HG03342 (cell line): ENCODE results near the gene RNF222.
"Not testable (repeated sequence)": the region's sequence is repeated elsewhere in the genome, so short reads cannot be mapped to it uniquely, and the experiment has no call there.

ENCODE experiments used
- ATAC-seq: cut with Tn5 transposase; IDR thresholded peaks from one replicate; pipeline ENCODE4 v1.9.1; 2021; ENCODE audit warnings: mild to moderate bottlenecking, moderate library complexity; ENCODE audit not compliant: unreplicated experiment

RNF222 gene

GRCh38 chr17:8413328-8413727 lies 15.7 kb upstream of the RNF222 start:
- no peak for ATAC-seq

GRCh38 chr17:8412089-8412488 lies 14.5 kb upstream of the RNF222 start:
- no peak for ATAC-seq

DNA sequence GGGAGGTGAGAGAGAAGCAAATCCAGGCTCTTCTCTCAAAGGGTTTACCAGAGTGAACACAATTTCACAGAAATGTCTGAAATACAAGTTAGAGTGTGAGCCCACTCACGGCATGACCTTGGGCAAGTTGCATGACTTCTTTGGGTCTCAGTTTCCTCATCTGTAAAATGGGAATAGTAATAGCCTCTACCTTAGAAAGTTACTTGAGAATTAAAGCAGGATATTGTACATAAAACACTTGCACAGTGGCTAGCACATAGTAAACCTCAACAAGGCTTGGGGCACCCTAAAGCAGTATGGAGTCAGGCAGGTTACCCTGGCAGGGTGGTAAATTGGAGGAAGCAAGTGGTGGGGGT lies 13.2 kb upstream of the RNF222 start:
- ATAC-seq: no peak

DNA sequence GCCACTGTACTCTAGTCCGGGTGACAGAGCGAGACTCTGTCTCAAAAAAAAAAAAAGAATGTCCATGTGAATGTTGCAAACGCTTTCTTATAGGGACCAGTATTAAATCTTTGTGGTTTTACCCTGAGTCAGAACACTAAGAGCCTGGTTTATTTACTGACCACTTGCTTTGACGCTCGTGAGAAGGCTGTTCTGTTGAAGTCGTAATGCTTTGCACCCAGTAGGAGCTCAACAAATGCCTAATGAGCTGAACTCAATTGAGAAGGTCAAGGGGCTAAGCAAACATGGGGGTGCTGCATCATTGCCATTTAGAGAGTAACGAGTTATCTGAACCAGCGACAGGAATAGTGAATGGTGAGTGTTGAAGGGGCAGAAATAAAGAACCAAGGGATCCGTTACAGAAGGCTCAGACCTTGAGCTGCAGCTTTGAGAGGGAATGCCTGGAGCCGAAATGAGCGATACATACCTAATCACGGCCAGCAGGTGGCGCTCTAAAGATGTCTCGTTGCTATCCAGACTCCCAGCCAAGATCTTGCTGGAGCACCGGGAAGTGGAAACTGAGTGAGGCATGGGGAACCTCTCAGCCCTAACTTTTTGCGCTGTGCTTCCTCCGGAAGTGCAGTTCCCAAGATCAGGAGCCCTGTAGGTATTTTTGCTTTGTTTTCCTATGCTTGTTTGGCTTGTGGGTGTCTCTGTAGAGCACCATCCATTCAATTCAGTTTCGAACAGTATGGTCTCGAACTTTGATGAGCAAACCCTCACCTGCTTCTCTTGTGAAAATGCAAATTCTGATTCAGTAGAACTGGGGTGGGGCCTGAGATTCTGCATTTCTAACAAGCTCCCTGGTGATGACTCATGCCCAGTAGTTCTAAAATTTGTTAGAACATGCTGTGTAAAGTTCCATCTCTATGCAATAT lies 12.6 kb upstream of the RNF222 start:
- ATAC-seq: no peak

DNA sequence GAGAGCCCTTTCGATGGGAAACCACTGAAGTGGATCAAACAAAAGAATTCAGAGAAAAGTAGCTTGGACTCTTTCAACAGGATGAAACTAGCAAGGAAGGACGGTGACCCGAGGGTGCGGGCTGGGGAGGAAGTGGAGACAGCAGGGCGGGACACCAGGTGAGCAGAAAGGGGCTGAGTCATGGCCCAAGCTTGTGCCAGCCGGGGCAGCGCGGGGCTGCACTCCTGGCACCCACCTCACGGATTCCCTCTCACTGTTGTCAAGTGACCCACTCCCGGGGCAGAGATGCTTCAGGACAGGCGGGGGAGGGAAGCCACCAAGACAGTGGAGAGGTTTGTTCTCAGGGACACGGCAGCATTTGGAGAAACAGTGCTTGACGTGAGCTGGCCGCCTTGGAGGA lies 10.7 kb upstream of the RNF222 start:
- no peak for ATAC-seq

DNA sequence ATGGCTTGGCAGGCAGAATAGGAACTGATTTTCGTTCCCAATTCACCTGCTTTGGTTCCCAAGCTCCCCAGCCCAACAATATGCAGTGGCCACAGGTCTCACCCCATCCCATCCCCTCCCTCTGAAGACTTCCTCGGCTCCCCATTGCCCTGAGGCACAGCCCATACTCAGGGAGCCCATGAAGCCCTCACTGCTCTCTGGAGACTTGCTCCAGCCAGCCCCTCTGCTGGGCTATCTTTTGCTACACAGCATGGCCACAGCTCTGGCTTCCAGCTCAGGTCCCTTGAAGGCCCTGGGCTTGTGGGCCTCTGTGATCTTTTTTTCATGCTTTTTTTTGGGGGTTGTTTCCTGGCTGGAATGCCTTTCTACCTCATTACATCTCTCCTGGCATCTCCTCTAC lies 8.5 kb upstream of the RNF222 start:
- ATAC-seq: no peak

GRCh38 chr17:8405499-8406016 lies 7.9 kb upstream of the RNF222 start:
- ATAC-seq: no peak

DNA sequence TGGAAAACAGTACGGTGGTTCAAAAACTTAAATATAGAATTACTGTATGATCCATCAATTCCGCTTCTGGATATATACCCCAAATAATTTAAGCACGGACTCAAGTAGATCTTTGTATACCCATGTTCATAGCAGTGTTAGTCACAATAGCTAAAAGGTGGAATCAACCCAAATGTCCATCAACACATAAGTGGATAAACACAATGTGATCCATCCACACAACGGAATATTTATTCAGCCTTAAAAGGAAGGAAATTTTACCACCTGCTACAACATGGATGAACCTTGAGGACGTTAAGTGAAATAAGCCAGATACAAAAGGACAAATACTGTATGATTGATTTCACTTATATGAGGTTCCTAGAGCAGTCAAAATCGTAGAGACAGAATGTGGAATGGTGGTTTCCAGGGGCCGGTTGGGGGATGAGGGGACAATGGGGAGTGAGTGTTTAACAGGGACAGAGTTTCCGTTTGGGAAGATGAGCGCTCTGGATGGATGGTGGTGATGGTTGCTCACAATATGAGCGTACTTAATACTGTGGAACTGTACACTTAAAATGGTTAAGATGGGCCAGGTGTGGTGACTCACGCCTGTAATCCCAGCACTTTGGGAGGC lies 5.4 kb upstream of the RNF222 start:
- no peak for ATAC-seq

DNA sequence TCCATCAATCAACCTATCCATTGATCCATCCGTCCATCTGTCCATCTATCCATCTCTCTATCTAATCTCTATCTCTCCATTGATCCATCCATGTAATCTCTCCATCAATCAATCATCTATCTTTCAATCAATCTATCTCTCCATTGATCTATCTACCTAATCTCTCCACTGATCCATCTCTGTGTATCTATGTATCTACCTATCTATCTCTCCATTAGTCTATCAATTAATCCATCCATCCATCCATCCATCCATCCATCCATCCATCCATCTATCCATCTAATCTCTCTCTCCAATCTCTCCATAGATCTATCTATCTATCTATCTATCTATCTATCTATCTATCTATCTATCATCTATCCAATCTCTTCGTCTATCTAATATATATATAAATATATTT lies 3.5 kb upstream of the RNF222 start:
- ATAC-seq: no peak

DNA sequence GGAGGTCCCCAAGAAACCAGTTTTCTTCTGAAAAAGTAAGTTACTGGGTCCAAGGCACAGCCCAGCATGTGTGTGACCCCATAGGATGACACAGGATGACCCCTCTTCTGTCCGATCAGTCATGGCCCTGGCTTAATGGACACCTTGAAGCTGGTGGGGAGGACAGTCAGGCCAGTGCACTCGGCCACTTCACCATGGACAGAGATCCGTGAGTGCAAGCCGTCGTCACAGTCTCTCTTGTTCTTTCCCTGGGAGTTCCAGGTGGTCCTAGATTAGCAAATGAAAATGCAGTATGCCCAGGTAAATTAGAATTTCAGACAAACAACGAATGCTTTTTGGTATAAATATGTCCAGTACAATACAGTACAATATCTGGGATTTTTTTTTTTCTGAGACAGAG lies 1.4 kb upstream of the RNF222 start:
- ATAC-seq: no peak

DNA sequence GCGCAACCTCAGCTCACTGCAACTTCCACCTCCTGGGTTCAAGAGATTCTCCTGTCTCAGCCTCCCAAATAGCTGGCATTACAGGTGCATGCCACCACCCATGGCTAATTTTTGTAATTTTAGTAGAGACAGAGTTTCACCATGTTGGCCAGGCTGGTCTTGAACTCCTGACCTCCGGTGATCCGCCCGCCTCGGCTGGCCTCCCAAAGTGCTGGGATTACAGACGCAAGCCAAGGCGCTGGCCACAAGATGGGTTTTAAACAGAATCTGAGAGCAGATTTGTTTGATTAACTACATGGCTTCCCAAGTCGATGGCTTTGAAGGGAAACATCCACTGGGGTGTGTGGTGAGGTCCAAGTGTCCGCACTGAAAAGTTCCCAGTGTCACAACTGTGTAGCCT lies 3.1 kb downstream of the RNF222 start:
- ATAC-seq: not testable (repeated sequence)

GRCh38 chr17:8393470-8394231 lies 4.0 kb downstream of the RNF222 start:
- no peak for ATAC-seq

DNA sequence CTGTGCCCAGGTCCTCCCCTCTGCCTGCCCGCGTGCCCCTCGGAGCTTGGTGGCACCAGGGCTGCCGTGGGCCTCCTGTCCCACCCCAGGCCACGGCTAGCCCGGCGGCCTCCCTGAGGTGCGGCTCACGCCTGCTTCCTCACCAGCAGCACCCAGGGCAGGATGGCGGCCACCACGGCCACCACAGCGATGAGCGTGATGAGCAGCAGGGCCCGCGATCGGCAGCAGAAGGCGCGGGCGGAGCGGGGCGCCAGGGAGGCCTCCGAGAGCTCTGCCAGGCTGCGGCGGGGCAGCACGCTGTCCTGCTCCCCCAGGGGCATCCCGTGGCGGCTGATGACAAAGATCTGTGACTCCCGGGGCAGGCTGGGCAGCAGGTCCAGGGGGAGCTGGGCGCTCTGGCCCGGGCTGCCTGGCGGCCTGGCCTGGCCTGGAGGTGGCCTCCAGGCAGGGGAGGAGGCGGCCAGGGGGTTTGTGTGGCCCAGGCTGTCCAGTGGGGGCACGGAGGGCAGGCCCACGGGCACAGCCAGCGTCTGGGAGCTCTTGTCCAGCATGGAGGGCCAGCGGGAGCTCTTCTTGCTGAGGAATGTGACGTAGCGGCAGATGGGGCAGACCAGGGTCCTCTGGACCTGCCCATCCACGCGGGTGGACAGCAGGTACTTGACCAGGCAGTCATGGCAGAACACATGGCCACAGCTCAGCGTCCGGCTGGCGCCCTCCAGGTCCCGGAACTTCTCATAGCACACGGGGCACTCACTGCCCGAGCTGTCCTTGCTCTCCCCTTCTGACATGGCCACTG lies 4.8 kb downstream of the RNF222 start:
- ATAC-seq: no peak

- no peak for ATAC-seq
Observed at GRCh38 chr17:8392274-8392673, 5.4 kb downstream of the RNF222 start.

- ATAC-seq: no peak
Observed at GRCh38 chr17:8391711-8392110, 5.9 kb downstream of the RNF222 start.

GRCh38 chr17:8387914-8388651 lies 9.5 kb downstream of the RNF222 start:
- ATAC-seq: no peak

DNA sequence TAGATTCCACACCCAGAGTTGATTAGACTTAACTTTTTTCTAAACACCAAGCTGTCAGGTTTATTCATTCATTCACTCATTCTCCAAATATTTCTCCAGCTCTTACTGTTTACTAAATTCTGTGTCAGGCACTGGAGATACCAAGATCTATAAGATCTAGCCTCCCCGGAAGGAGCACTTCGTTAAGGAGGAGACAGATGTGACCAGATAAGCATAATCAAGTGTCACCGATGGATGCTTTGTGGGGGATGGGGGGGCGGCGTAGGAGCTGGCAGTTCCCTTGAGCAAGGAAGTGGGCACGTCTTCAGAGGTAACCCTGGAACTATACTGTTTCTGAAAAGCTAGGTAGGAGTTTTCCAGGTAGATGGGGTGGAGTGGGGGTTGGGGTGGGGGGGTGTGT lies 10.8 kb downstream of the RNF222 start:
- no peak for ATAC-seq

- ATAC-seq: no peak
Observed at GRCh38 chr17:8384801-8385378, 12.7 kb downstream of the RNF222 start.

DNA sequence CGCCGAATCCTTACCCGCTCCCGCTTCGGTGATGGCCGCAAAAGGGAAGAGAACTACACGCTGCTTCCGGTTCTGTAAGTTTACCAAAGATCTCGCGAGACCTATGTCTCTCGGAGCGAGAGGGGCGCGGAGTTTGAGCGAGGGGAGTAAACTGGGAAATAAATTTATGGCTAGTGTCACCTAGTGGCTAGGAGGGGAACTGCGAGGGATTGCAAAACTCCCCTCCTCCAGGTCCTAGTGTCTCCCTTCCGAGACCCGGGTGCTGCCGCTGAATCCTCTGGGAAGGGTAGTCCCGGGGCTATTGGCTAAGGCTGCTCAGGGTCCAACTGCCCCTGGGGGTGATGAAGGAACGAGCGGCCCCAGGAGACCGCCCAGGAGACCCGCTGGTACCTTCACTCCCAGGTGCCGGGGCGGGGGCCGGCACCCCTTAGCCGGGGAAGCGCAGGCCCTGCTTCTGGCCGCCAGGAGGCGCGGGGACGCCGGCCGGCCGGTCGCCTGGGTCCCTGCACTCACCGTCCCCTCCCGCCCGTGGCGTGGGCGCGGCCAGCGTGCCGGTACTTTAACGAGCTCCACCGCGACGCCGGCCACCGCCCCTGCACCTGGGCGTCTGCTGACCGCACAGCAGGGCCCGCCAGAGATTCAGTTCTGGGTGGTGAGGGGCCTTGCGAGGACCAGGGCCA lies 14.3 kb downstream of the RNF222 start, which contains the start of gene RPL26:
TSS of gene RPL26 (minus strand) at position 51 of the 680 bp plus-strand sequence. CDS start 883 bp downstream, outside the sequence.
- peak; percentile 77 for ATAC-seq
